ENCODE measurements around the gene ZNF205. TPM values are rescaled to one million over a fixed set of nuclear protein-coding genes. Genes with fewer than 3 reads are reported as not detected.

The ZNF205 gene
- polyA plus RNA-seq, 1 of the 3 experiments (the other 2 are of a cell fraction), result 9.7 TPM

DNA sequence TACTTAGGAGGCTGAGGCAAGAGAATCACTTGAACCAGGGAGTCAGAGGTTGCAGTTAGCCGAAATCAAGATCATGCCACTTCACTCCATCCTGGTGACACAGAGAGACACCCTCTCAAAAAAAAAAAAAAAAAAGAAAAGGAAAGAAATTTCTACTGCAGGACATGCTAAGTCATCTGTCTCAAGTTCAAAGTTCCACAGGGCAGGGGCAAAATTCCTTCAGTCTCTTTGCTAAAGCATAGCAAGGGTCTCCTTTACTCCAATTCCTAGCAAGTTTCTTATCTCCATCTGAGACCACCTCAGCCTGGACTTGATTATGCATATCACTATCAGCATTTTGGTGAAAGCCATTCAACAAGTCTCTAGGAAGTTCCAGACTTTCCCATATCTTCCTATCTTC is 27.9 kb upstream of the ZNF205 start (continued):
- no peak for TF ChIP-seq NRF1 (IDR thresholded peaks at IDR 0.05; ENCODE audit: low read depth, low read length)
- no peak for TF ChIP-seq ZBTB33 (IDR thresholded peaks at IDR 0.05; ENCODE audit: borderline replicate concordance, low read depth)
- no peak for TF ChIP-seq EP300 (IDR thresholded peaks at IDR 0.05; ENCODE audit: borderline replicate concordance in 1 of 2, low read depth in 1 of 2, low read length in 1 of 2)
- no peak for TF ChIP-seq JUND (IDR thresholded peaks at IDR 0.05)
- TF ChIP-seq RXRA (IDR thresholded peaks at IDR 0.05; ENCODE audit: borderline replicate concordance, low read depth), result no peak
- no peak for TF ChIP-seq MXI1 (IDR thresholded peaks at IDR 0.05; ENCODE audit: low read depth, low read length)

DNA sequence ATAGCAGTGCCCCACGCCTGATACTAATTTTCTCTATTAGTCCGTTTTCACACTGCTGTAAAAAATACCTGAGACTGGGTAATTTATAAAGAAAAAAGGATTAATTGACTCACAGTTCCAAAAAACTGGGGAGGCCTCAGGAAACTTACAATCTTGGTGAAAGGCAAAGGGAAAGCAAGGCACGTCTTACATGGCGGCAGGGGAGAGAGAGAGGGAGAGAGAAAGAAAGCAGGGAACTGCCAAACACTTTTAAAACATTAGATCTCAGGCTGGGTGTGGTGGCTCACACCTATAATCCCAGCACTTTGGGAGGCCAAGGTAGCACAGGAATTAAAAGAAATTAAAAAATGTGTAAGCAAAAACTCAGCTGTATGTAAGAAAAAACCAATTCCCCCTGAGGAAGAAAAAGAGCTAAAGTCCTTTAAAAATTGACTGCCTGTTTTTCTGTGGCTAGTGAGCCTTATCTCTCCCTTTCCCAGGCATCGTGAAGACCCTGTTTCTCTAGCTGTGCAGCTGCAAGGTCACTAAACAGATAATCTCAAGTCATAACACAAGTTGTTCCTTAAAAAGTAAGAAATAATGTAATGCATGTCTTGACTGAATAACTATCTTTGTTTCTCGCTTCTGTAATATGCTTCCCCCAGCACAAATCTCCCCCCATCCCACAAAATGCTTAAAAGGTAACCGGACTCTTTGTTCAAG is 27.3 kb upstream of the ZNF205 start:
- Histone ChIP-seq H3K27me3 (ENCODE audit: insufficient read depth) (peaks cover 45% of the 10 kb centered on the region), H3K79me2 (ENCODE audit: insufficient read depth) (no peaks in the 10 kb centered on the region), H3K4me1 (ENCODE audit: control insufficient read depth in 1 of 2, insufficient read depth in 2 of 2, low read depth in 1 of 2, low read length in 1 of 2) (no peaks in the 10 kb centered on the region; a peak in 1 of 4 replicates), H4K20me1 (ENCODE audit: insufficient read depth) (no peaks in the 10 kb centered on the region), H3F3A (replicated peaks; ENCODE audit: insufficient read depth) (no peaks in the 10 kb centered on the region), H3K9ac (no peak overlapping the region), H3K36me3 (replicated peaks in 1 of 2; ENCODE audit: control insufficient read depth in 1 of 2, insufficient read depth in 2 of 2, low read length in 1 of 2) (no peaks in the 10 kb centered on the region), H3K4me3 (ENCODE audit: low read depth in 2 of 2, low read length in 1 of 2) (no peak overlapping the region), H2AFZ (ENCODE audit: low read depth) (no peak overlapping the region), H3K9me3 (no peaks in the 10 kb centered on the region), H3K27ac (ENCODE audit: low read depth in 2 of 2, low read length in 1 of 2) (no peak overlapping the region), H3K9me2 (no peaks in the 10 kb centered on the region), H3K4me2 (no peak overlapping the region)
- ChIA-PET POLR2A (no interaction called here), CTCF (interaction anchor here (0.7 to 1.5 kb wide), 4 partner anchors 15 to 428 kb away, joined by 3 to 6 read pairs (median 3); no protein-coding TSS in a partner anchor)
- TF ChIP-seq POLR2AphosphoS5 (IDR thresholded peaks at IDR 0.05; ENCODE audit: low read depth, low read length), result no peak
- TF ChIP-seq MXI1 (IDR thresholded peaks at IDR 0.05; ENCODE audit: low read depth, low read length), result no peak
- TF ChIP-seq USF1 (IDR thresholded peaks at IDR 0.05; ENCODE audit: borderline replicate concordance, low read depth), result no peak
- TF ChIP-seq EZH2phosphoT487 (IDR thresholded peaks at IDR 0.05; ENCODE audit: borderline replicate concordance, low read depth), result no peak
- TF ChIP-seq RXRA (IDR thresholded peaks at IDR 0.05; ENCODE audit: borderline replicate concordance, low read depth), result no peak
- no peak for TF ChIP-seq EP300 (IDR thresholded peaks at IDR 0.05; ENCODE audit: borderline replicate concordance in 1 of 2, low read depth in 1 of 2, low read length in 1 of 2)
- TF ChIP-seq, protein P1, sequence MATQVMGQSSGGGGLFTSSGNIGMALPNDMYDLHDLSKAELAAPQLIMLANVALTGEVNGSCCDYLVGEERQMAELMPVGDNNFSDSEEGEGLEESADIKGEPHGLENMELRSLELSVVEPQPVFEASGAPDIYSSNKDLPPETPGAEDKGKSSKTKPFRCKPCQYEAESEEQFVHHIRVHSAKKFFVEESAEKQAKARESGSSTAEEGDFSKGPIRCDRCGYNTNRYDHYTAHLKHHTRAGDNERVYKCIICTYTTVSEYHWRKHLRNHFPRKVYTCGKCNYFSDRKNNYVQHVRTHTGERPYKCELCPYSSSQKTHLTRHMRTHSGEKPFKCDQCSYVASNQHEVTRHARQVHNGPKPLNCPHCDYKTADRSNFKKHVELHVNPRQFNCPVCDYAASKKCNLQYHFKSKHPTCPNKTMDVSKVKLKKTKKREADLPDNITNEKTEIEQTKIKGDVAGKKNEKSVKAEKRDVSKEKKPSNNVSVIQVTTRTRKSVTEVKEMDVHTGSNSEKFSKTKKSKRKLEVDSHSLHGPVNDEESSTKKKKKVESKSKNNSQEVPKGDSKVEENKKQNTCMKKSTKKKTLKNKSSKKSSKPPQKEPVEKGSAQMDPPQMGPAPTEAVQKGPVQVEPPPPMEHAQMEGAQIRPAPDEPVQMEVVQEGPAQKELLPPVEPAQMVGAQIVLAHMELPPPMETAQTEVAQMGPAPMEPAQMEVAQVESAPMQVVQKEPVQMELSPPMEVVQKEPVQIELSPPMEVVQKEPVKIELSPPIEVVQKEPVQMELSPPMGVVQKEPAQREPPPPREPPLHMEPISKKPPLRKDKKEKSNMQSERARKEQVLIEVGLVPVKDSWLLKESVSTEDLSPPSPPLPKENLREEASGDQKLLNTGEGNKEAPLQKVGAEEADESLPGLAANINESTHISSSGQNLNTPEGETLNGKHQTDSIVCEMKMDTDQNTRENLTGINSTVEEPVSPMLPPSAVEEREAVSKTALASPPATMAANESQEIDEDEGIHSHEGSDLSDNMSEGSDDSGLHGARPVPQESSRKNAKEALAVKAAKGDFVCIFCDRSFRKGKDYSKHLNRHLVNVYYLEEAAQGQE (IDR thresholded peaks at IDR 0.05; ENCODE audit: low read depth, low read length), result no peak
- no peak for TF ChIP-seq SMC3 (IDR thresholded peaks at IDR 0.05; ENCODE audit: low read depth, low read length)
- TF ChIP-seq FOXJ3 (CRISPR knock-in tag; IDR thresholded peaks at IDR 0.05), result no peak
- no peak for TF ChIP-seq ELF1 (IDR thresholded peaks at IDR 0.05)
- DNase-seq, result no peak
- whole genome bisulfite sequencing (ENCODE audit: low lambda C conversion rate), result 41% methylated on average over 7 of the region's 7 CpGs

Data from SK-N-SH (cell line).